Activated naive CD4-positive, alpha-beta T cell treated with anti-CD3 and anti-CD28 coated beads for 36 hours (primary cell): ENCODE data around the gene GALNS. TPM values are rescaled to one million over a fixed set of nuclear protein-coding genes. Genes with fewer than 3 reads are reported as not detected.

Experiments
- CTCF ChIA-PET: fragments of 350-600 bp; sonication (Branson Sonifier 250); formaldehyde crosslinking; loops from one replicate; lab custom pipeline; 2021; ENCODE audit warnings: antibody characterized with exemption; lab: Charles Lee
- DNase-seq: peaks from one replicate; pipeline ENCODE4 v3.0.0-alpha.2; 2020
- H3K27ac Mint-ChIP-seq: one replicate; pipeline ENCODE4 v1.8.0; 2021; ENCODE audit warnings: mild to moderate bottlenecking, mixed read lengths
- H3K27me3 Mint-ChIP-seq: one replicate; pipeline ENCODE4 v1.8.0; 2021; ENCODE audit warnings: low read depth, mixed read lengths
- H3K36me3 Mint-ChIP-seq: one replicate; pipeline ENCODE4 v1.8.0; 2021; ENCODE audit warnings: low read depth, mixed read lengths
- H3K4me1 Mint-ChIP-seq: one replicate; pipeline ENCODE4 v1.8.0; 2021; ENCODE audit warnings: low read depth, mixed read lengths
- H3K4me3 Mint-ChIP-seq: one replicate; pipeline ENCODE4 v1.8.0; 2021; ENCODE audit warnings: mild to moderate bottlenecking, moderate library complexity, mixed read lengths
- H3K9me3 Mint-ChIP-seq: one replicate; pipeline ENCODE4 v1.8.0; 2021; ENCODE audit warnings: mixed read lengths
- intact Hi-C: fragments of 100-400 bp; cut with micrococcal nuclease; formaldehyde crosslinking; loops from one replicate; pipeline ENCODE4 v1.15.1; 2023
- total RNA-seq, 2 experiments: library from RNA; stranded (reverse); gene quantifications; one replicate each; pipeline ENCODE4 v1.2.3, GENCODE V29; 2021

The GALNS gene
- total RNA-seq, 2 experiments from 2014 or later, result 10.9 to 11.2 TPM

- Mint-ChIP-seq H3K9me3 (no peaks in the 10 kb centered on the region), H3K27ac (no peak overlapping the region), H3K4me3 (no peak overlapping the region), H3K27me3 (no peaks in the 10 kb centered on the region), H3K4me1 (peaks cover 2% of the 10 kb centered on the region), H3K36me3 (no peaks in the 10 kb centered on the region)
- intact Hi-C loops, result no loop called here
- DNase-seq, result no peak
- CTCF ChIA-PET, result interaction anchor here (1.4 kb wide), 1 partner anchor 21 kb away, joined by 4 read pairs; no protein-coding TSS in a partner anchor
Measured at GRCh38 chr16:88878967-88879787, 22.4 kb upstream of the GALNS start.

- Mint-ChIP-seq H3K27ac (no peak overlapping the region), H3K9me3 (no peaks in the 10 kb centered on the region), H3K4me3 (no peak overlapping the region), H3K4me1 (peaks cover 2% of the 10 kb centered on the region), H3K27me3 (no peaks in the 10 kb centered on the region), H3K36me3 (no peaks in the 10 kb centered on the region)
- no peak for DNase-seq
- intact Hi-C loops, result no loop called here
- CTCF ChIA-PET, result no interaction called here
Measured at GRCh38 chr16:88878356-88878755, 21.6 kb upstream of the GALNS start.

DNA sequence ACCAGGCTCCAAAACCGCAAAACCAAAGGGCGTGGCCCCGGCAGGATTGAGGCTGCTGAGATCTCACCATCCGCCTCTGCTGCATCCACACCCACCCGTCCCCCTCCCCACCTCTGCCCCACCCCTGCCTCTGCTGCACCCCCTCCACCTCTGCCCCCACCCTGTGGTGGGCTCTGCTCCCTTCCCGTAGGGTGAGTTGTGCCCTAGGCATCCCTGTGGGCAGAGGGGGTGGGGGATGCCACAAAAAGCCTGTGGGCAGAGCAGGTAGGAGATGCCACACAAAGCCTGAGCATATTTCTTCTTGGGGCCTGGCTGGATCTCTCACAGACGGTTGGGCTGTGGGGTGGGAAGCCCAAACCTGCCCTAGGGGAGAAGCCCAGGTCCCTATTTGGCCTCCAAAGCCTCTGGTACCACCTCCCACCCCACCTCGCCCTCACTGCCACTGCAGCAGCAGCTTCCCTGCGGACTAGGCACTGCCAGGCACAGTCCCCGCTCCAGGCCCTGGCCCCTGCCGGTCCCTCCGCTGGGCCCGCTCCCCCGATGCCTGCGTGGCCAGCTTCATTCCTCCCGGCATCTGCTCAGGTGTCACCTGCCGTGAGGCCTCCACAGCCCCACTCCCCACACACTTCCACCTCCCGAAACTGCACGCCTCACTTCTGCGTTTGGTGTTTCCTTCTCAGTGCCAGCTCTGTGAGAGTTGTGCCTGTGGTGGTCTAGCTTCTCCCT, 21.0 kb upstream of the GALNS start:
- intact Hi-C loops, result no loop called here
- DNase-seq, result no peak
- H3K27me3 Mint-ChIP-seq, result no peaks in the 10 kb centered on the region
- CTCF ChIA-PET, result no interaction called here
- no peaks in the 10 kb centered on the region for H3K9me3 Mint-ChIP-seq
- no peaks in the 10 kb centered on the region for H3K36me3 Mint-ChIP-seq
- H3K4me3 Mint-ChIP-seq, result no peak overlapping the region
- peaks cover 2% of the 10 kb centered on the region for H3K4me1 Mint-ChIP-seq
- H3K27ac Mint-ChIP-seq, result no peak overlapping the region

DNA sequence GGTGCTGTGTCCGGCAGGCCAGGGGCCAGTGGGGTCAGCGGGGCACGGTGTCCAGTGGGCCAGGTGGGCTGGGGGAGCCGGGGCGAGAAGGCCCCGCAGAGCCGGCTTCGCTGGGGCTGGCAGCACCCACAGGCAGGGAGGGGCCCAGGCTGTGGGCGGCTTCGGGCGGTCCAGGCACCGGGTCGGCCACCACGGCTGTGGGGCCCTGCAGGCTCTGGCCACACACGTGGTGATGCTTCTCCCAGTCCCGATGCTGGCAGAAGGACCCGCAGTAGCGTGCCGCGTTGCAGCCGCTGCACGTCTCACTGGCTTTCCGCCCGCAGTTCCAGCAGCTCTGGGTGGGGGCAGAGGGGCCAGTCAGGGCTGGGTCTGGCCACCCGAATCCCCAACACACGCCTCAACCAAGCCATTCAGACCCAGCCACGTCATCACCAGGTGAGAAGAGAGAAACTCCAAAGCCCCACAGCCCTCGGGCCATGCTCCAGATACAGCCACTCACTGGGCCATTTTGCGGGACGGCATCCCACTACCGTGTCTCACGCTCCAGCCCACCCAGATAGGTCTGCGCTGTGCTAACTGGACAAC, 20.3 kb upstream of the GALNS start:
- Mint-ChIP-seq H3K27ac (no peak overlapping the region), H3K9me3 (no peaks in the 10 kb centered on the region), H3K36me3 (no peaks in the 10 kb centered on the region), H3K27me3 (no peaks in the 10 kb centered on the region), H3K4me3 (no peak overlapping the region), H3K4me1 (no peaks in the 10 kb centered on the region)
- DNase-seq, result no peak
- intact Hi-C loops, result no loop called here
- CTCF ChIA-PET, result no interaction called here

- Mint-ChIP-seq H3K4me3 (no peak overlapping the region), H3K4me1 (peaks cover 5% of the 10 kb centered on the region), H3K27ac (no peak overlapping the region), H3K36me3 (no peaks in the 10 kb centered on the region), H3K27me3 (peaks cover 4% of the 10 kb centered on the region), H3K9me3 (no peaks in the 10 kb centered on the region)
- intact Hi-C loops, result no loop called here
- no peak for DNase-seq
- CTCF ChIA-PET, result no interaction called here
Measured at GRCh38 chr16:88875703-88876234, 19.0 kb upstream of the GALNS start.

DNA sequence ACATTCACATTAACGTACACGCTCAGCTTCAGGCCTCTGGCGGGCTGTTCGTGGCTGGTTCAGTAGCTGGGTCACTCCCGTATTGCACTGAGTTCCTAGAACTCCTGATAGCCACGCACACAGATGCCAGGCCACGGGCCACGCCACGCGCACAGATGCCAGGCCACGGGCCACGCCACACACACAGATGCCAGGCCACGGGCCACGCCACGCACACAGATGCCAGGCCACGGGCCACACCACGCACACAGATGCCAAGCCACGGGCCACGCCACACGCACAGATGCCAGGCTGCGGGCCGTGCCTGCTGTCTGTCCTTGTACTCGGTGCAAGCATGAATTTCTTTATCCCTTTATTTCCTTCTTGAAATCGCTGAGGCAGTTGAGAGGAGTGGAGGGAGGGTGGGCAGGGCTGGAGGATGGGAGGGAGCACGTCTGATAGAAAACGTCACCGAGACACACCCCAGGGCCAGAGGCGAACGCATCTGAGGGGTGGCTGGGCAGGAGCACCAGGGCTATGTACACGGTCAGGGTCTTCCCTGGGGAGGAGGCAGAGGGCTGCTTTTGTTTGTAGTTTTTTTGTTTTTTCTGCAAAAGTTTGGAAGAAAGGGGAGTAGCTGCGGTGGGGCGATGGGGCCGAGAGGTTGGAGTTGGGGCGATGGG, 18.3 kb upstream of the GALNS start:
- intact Hi-C loops, result no loop called here
- DNase-seq, result no peak
- H3K4me1 Mint-ChIP-seq, result peaks cover 9% of the 10 kb centered on the region
- no peak overlapping the region for H3K4me3 Mint-ChIP-seq
- no peaks in the 10 kb centered on the region for H3K9me3 Mint-ChIP-seq
- no peaks in the 10 kb centered on the region for H3K36me3 Mint-ChIP-seq
- CTCF ChIA-PET, result no interaction called here
- H3K27ac Mint-ChIP-seq, result no peak overlapping the region
- H3K27me3 Mint-ChIP-seq, result peaks cover 7% of the 10 kb centered on the region

GRCh38 chr16:88872650-88873331, 16.0 kb upstream of the GALNS start:
- intact Hi-C loops, result no loop called here
- no peaks in the 10 kb centered on the region for H3K9me3 Mint-ChIP-seq
- CTCF ChIA-PET, result no interaction called here
- H3K27me3 Mint-ChIP-seq, result peaks cover 7% of the 10 kb centered on the region
- peaks cover 9% of the 10 kb centered on the region for H3K4me1 Mint-ChIP-seq
- H3K36me3 Mint-ChIP-seq, result no peaks in the 10 kb centered on the region
- DNase-seq, result no peak
- no peak overlapping the region for H3K4me3 Mint-ChIP-seq
- no peak overlapping the region for H3K27ac Mint-ChIP-seq

- Mint-ChIP-seq H3K4me1 (peaks cover 9% of the 10 kb centered on the region), H3K36me3 (no peaks in the 10 kb centered on the region), H3K27ac (no peak overlapping the region), H3K27me3 (peaks cover 7% of the 10 kb centered on the region), H3K4me3 (no peak overlapping the region), H3K9me3 (no peaks in the 10 kb centered on the region)
- intact Hi-C loops, result no loop called here
- CTCF ChIA-PET, result interaction anchor here (1.0 kb wide), 1 partner anchor 13 kb away, joined by 3 read pairs; no protein-coding TSS in a partner anchor
- no peak for DNase-seq
Measured at GRCh38 chr16:88871730-88872416, 15.1 kb upstream of the GALNS start.

- peaks cover 7% of the 10 kb centered on the region for H3K27me3 Mint-ChIP-seq
- CTCF ChIA-PET, result interaction anchor here (0.7 to 1.0 kb wide), 2 partner anchors 10 to 13 kb away, joined by 3 to 4 read pairs; no protein-coding TSS in a partner anchor
- no peak overlapping the region for H3K27ac Mint-ChIP-seq
Measured at GRCh38 chr16:88871349-88871702, 14.6 kb upstream of the GALNS start.

GRCh38 chr16:88870608-88871348, 14.0 kb upstream of the GALNS start:
- DNase-seq, result peak; percentile 42
- intact Hi-C loops, result no loop called here
- Mint-ChIP-seq H3K27me3 (peaks cover 7% of the 10 kb centered on the region), H3K27ac (no peak overlapping the region), H3K4me3 (peak overlapping the region; percentile 30), H3K4me1 (peaks cover 9% of the 10 kb centered on the region), H3K9me3 (no peaks in the 10 kb centered on the region), H3K36me3 (no peaks in the 10 kb centered on the region)
- CTCF ChIA-PET, result interaction anchor here (0.7 to 1.0 kb wide), 2 partner anchors 10 to 12 kb away, joined by 3 to 4 read pairs; no protein-coding TSS in a partner anchor

More at GRCh38 chr16:88871349-88871702, 14.6 kb upstream of the GALNS start:
- no peaks in the 10 kb centered on the region for H3K9me3 Mint-ChIP-seq
- peak overlapping the region; percentile 30 for H3K4me3 Mint-ChIP-seq
- intact Hi-C loops, result no loop called here
- DNase-seq, result no peak
- H3K36me3 Mint-ChIP-seq, result no peaks in the 10 kb centered on the region
- peaks cover 9% of the 10 kb centered on the region for H3K4me1 Mint-ChIP-seq

GRCh38 chr16:88869673-88869980, 12.9 kb upstream of the GALNS start:
- H3K27ac Mint-ChIP-seq, result no peak overlapping the region
- no peaks in the 10 kb centered on the region for H3K36me3 Mint-ChIP-seq
- peaks cover 7% of the 10 kb centered on the region for H3K27me3 Mint-ChIP-seq
- H3K4me3 Mint-ChIP-seq, result no peak overlapping the region
- intact Hi-C loops, result no loop called here
- H3K4me1 Mint-ChIP-seq, result peaks cover 9% of the 10 kb centered on the region
- CTCF ChIA-PET, result interaction anchor here (0.5 kb wide), 1 partner anchor 22 kb away, joined by 3 read pairs; no protein-coding TSS in a partner anchor
- no peaks in the 10 kb centered on the region for H3K9me3 Mint-ChIP-seq
- no peak for DNase-seq
